GM19238 (cell line): ENCODE results near the gene NUDT3.

Experiments used
- DNase-seq: peaks from one replicate; pipeline ENCODE4 v3.0.0; 2011; ENCODE audit warnings: low spot score; ENCODE audit not compliant: insufficient read length

Gene NUDT3

GRCh38 chr6:34322732-34323131, 69.7 kb downstream of the NUDT3 start:
- DNase-seq, result no peak

GRCh38 chr6:34321821-34322220, 70.6 kb downstream of the NUDT3 start:
- DNase-seq, result no peak

DNA sequence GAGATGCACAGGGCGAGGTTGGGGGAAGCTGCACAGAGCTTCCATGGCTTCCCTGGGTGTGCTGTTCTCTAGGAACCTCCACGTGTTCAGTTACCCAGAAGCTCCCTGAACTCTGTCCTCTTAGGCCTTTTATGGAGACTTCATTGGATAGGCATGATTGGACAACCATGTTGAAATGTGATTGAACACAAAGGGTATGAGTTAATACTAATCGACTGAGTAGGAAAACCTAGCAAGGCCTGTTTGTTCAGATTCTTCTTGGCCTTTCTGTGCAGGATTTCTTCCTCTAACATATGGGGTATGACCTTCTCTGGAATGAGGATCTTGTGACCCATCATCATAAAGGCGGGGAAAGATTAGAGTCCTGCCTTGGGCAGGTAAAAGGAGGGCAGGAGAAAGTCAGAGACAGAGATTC, 73.0 kb downstream of the NUDT3 start:
- DNase-seq, result no peak

DNA sequence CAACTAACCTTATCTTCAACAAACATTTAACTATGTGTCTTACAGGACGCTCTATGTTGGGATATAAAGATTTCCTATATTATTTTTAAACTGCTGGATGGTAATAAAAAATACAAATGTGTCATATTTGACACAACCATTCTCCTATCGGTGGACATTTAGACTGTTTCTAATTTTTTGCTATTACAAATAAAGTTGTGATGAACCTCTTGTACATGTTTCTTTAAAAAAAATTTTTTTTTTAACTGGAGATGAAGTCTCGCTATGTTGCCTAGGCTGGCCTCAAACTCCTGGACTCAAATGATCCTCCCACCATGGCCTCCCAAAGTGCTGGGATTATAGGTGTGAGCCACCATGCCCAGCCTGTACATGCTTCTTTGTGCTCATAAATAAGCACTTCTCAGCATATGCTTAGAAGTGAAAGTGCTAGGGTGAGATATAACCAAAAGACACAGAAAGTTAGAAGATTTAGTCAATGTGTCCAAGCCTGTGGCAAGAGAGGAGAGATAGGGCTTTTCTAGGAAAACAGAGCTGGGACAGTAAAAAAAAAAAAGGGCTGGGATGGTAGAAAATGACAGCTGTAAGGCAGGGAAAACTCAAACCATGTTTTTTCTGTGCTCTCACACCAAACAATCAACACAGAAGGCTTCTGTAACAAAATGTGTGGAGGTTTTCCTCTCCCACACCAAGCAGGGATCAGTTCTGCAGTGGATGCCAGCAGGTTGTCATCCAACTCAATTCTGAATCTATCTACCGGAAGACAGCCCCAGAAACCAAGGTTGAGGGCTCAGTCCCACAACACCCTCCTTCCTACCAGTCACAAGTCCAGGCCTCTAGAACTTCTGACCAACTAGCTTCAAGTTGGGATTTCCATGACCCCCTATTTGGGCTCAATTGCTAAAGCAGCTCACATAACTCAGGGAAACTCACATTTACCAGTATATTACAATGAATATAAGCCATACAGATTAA, 73.7 kb downstream of the NUDT3 start:
- DNase-seq, result no peak

GRCh38 chr6:34317882-34318498, 74.5 kb downstream of the NUDT3 start:
- DNase-seq, result no peak

GRCh38 chr6:34317172-34317477, 75.3 kb downstream of the NUDT3 start:
- no peak for DNase-seq

DNA sequence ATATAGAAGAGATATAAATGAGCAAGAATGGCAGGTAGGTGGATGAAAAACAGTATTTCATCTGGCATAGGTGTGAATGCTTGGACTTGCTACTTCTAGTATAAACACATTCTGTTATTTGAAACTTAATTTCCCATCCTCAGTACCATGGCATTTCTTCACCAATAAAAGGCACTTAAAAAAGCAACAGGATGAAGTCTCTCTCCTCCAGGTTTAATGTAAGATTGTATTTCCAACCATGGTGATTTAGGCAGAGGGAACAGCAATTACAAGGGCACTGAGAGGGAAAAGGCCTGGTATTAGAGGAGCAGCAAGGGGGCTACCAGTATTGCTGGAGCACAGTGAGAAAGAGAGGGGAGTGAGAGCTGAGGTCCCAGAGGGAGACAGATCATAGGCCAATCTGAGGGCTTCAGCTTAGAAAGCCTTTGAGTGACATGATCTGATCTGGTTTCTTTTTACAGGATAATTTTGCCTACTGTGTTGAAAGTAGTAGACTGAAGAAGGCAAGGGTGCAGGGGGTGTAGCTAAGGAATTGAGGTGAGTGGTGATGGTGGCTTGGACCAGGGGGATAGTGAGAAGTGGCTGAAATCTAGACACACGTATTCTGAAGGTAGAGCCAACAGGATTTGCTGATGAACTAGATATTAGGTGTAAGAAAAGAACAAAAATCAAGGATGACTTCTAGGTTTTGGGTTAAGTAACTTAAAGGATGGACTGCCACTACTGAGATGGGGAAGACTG, 75.9 kb downstream of the NUDT3 start:
- DNase-seq, result no peak

DNA sequence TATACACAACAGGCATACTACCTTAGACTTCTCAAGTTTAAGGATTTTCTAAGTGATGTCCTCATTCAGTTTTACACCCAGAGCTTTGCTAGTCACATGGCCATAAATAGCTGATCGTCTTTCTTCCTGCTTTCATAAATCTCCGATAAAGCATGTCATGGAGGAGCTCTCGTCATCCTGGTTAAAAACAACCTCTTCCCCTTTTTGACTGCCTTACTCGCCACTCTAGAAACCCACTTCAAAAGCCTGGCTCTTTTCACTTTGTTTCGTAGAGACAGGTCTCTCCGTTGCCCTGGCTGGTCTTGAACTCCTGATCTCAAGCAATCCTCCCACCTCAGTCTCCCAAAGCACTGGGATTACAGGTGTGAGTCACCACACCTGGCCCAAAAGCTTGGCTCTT, 76.7 kb downstream of the NUDT3 start:
- no peak for DNase-seq

GRCh38 chr6:34315256-34315655, 77.2 kb downstream of the NUDT3 start:
- DNase-seq, result no peak

GRCh38 chr6:34312259-34312658, 80.2 kb downstream of the NUDT3 start:
- no peak for DNase-seq

DNA sequence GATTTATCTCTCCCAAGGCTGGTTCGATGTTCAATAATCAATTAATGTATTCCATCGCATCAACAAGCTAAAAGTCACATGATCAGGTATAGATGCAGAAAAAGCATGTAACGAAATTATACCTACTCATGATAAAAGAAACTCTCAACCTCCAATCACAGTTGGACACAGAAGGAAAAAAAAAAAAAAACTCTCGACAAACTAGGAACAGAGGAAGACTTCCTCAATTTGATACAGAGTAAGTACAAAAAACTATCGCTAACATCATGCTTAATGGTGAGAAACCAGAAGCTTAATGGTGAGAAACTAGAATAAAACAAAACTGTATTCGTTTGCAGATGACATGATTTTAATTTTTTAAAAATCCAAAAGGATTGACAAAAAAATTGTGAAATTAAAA, 81.7 kb downstream of the NUDT3 start:
- no peak for DNase-seq

DNA sequence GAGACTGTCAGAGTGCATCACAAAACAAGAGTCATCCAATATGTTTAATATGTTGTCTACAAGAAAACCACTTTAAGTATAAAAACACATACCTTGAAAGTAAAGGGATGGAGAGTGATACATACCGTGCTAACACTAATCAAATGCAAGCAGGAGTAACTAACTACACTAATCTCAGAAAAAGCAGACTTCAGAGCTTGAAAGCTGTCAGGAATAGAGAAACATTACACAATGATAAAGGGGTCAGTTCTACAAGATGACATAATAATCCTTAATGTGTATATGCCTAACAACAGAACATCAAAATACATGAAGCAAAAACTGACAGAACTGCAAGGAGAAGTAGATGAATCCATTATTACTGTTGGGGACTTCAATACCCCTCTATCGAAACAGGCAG, 84.0 kb downstream of the NUDT3 start:
- DNase-seq, result no peak

GRCh38 chr6:34305982-34306708, 86.3 kb downstream of the NUDT3 start:
- no peak for DNase-seq

DNA sequence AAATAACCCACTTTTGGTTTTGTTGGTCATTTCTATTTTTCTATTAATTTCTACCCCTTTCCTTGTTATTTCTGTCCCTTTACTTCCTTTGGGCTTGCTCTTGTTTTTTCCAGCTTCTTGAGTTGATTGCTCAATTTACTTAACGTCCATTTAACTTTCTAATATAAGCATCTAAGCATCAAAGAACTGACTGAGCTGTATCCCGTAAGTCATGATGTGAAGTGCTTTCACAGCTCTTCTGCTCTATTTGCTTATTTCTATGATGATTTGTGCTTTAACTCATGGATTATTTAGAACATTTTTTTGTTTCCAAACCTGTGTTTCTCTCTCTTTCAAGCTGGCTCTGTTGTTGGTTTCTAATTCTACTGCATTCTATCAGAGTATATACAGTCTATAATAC, 87.0 kb downstream of the NUDT3 start:
- no peak for DNase-seq

DNA sequence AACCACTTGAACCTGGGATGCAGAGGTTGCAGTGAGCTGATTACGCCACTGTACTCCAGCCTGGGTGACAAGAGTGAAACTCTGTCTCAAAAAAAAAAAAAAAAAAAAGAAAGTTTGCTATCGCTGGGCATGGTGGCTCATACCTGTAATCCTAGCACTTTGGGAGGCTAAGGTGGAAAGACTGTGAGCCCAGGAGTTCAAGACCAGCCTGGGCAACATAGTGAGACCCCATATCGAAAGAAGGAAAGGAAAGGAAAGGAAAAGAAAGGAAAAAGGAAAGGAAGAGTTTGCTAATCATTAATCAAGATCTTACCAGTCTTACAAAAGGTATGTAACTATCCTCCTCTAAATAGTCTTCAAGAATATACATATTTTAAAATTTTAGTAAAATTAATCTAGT, 88.3 kb downstream of the NUDT3 start:
- no peak for DNase-seq

GRCh38 chr6:34302929-34303328, 89.5 kb downstream of the NUDT3 start:
- DNase-seq, result no peak

DNA sequence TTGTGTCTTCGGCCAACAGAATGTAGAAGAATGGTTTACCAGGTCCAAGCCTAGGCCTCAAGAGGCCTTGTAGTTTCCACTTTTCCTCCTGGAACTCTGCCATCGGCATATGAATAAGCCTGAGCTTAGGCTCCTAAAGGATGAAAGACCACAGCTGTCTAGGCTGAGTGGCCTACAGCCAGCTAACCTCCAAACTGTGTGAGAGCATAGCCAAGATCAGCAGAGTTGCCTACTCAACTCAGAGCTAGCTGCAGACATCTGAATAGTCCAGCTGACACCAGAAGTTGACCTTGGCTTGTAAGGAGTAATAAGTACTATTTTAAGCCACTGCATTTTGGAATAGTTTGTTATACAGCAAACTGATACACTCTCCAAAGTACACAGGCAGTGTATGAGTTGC, 91.1 kb downstream of the NUDT3 start:
- DNase-seq, result no peak

- no peak for DNase-seq
These were observed 92.1 kb downstream of the NUDT3 start for GRCh38 chr6:34300332-34300751.

DNA sequence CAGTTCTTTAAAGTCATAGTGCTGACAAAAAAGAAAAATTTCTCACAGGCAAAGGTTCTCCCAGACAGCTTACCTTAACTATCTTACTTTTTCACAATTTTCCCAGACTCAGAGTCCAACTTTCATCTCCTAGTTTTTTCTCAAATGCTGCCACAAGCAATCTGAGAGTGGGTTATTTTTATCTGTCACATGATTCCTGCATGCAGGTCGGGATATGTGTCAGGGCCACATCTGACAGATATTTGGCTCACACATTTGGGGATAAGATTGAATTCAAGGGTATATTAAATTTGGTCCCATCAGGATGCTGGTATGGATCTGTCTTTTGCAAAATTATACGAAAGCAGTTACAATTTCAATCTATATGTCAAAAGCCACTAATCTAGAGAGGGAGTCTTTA, 93.5 kb downstream of the NUDT3 start:
- DNase-seq, result no peak

DNA sequence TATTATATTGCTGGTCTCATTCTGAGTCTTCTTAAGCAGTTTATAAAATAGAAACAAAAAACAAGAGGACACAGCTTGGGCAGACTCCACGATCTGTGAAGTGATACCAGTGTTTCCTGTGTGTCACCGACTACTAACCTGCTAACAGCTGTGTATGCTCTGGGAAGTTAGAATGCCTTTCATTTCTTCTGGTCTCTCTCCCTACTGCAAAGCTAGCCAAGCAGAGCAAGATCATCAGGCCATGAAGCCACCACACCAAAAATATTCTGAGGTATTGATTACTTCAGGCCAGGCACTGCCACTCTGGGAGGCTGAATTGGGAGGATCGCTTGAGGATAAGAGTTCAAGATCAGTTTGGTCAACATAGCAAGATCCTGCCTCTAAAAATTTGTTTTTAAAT, 96.7 kb downstream of the NUDT3 start:
- peak; percentile 43 for DNase-seq

DNA sequence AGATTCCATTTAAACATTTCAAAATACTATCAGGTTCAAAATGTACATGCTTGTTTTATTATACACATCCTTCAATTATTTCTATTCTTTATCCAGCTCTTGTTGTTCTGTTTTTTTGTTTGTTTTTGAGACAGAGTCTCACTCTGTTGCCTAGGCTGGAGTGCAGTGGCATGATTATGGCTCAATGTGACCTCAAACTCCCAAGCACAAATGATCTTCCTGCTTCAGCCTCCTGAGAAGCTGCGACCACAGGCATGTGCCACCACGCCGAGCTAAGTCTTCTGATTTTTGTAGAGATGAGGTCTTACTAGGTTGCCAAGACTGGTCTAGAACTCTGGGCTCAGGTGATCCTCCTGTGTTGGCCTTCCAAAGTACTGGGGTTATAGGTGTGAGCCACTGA, 99.5 kb downstream of the NUDT3 start:
- DNase-seq, result no peak

GRCh38 chr6:34289137-34289536, 103.3 kb downstream of the NUDT3 start:
- DNase-seq, result no peak
